HG03066 (cell line): ENCODE results near the gene KRT82.
"Not testable (repeated sequence)": the region's sequence is repeated elsewhere in the genome, so short reads cannot be mapped to it uniquely, and the experiment has no call there.

Experiments used
- ATAC-seq: cut with Tn5 transposase; IDR thresholded peaks from one replicate; pipeline ENCODE4 v1.9.1; 2021; ENCODE audit warnings: low read depth; ENCODE audit not compliant: unreplicated experiment

The KRT82 gene

GRCh38 chr12:52347551-52348510 is 58.3 kb downstream of the KRT82 start:
- no peak for ATAC-seq

- ATAC-seq: no peak
Measured at GRCh38 chr12:52347016-52347415, 59.1 kb downstream of the KRT82 start.

GRCh38 chr12:52346593-52346992 is 59.5 kb downstream of the KRT82 start:
- no peak for ATAC-seq

- not testable (repeated sequence) for ATAC-seq
Measured at GRCh38 chr12:52345041-52345440, 61.1 kb downstream of the KRT82 start.

GRCh38 chr12:52344111-52344510 is 62.0 kb downstream of the KRT82 start:
- no peak for ATAC-seq
